Measurements from ENCODE around the gene CCNYL1. TPM values are rescaled to one million over a fixed set of nuclear protein-coding genes. Genes with fewer than 3 reads are reported as not detected.

CCNYL1 gene
- total RNA-seq, 1 experiment from 2014 or later = 21.8 TPM

GRCh38 chr2:207682557-207682956 lies 28.9 kb upstream of the CCNYL1 start:
- Histone ChIP-seq H2AFZ (no peak overlapping the region), H3K4me3 (no peak overlapping the region), H3K9me3 (ENCODE audit: insufficient read depth, low read depth) (no peaks in the 10 kb centered on the region), H3K4me2 (peak overlapping the region; percentile 70), H3K9me2 (ENCODE audit: insufficient read depth) (no peaks in the 10 kb centered on the region), H3K27ac (peak overlapping the region; percentile 92), H3K79me2 (ENCODE audit: low read depth) (no peaks in the 10 kb centered on the region), H3K36me3 (ENCODE audit: low read depth) (no peaks in the 10 kb centered on the region), H3F3A (ENCODE audit: insufficient read depth, low read depth) (peaks cover 30% of the 10 kb centered on the region), H3K27me3 (ENCODE audit: insufficient read depth, low read depth) (no peaks in the 10 kb centered on the region), H4K20me1 (ENCODE audit: insufficient read depth) (no peaks in the 10 kb centered on the region), H3K4me1 (replicated peaks; ENCODE audit: insufficient read depth) (peaks cover 36% of the 10 kb centered on the region)
- ChIA-PET CTCF (no interaction called here), POLR2A (ENCODE audit: unreplicated experiment) (no interaction called here)
- intact Hi-C loops (cut with micrococcal nuclease; ENCODE audit: unreplicated experiment) = no loop called here
- TF ChIP-seq CTCF (conservative IDR thresholded peaks at IDR 0.05) (no peak), EZH2 (IDR thresholded peaks at IDR 0.05; ENCODE audit: low read depth) (no peak)
- no peak for DNase-seq
- BruUV-seq (replicated peaks) = no TSS peak

- Histone ChIP-seq H3K9me3 (ENCODE audit: insufficient read depth, low read depth) (no peaks in the 10 kb centered on the region), H3K36me3 (ENCODE audit: low read depth) (no peaks in the 10 kb centered on the region), H3K4me2 (peak overlapping the region; percentile 70), H3K4me1 (replicated peaks; ENCODE audit: insufficient read depth) (peaks cover 35% of the 10 kb centered on the region), H3K27ac (peak overlapping the region; percentile 92), H2AFZ (no peak overlapping the region), H3K4me3 (peak overlapping the region; percentile 10; the same call in 1 of the 2 replicates), H4K20me1 (ENCODE audit: insufficient read depth) (no peaks in the 10 kb centered on the region), H3K9me2 (ENCODE audit: insufficient read depth) (no peaks in the 10 kb centered on the region), H3K79me2 (ENCODE audit: low read depth) (no peaks in the 10 kb centered on the region), H3K27me3 (ENCODE audit: insufficient read depth, low read depth) (no peaks in the 10 kb centered on the region), H3F3A (ENCODE audit: insufficient read depth, low read depth) (peaks cover 32% of the 10 kb centered on the region)
- CTCF ChIA-PET = no interaction called here
- DNase-seq = no peak
- POLR2A ChIA-PET (ENCODE audit: unreplicated experiment) = interaction anchor here (0.6 to 0.7 kb wide), 2 partner anchors 32 to 284 kb away, joined by 4 to 10 read pairs; no protein-coding TSS in a partner anchor
- intact Hi-C loops (cut with micrococcal nuclease; ENCODE audit: unreplicated experiment) = no loop called here
- no TSS peak for BruUV-seq (replicated peaks)
- TF ChIP-seq CTCF (conservative IDR thresholded peaks at IDR 0.05) (no peak), EZH2 (IDR thresholded peaks at IDR 0.05; ENCODE audit: low read depth) (no peak)
Measured at GRCh38 chr2:207683438-207683837, 28.0 kb upstream of the CCNYL1 start.

- H3K9me2 ChIP-seq (ENCODE audit: insufficient read depth) = no peaks in the 10 kb centered on the region
- H3K4me3 ChIP-seq = peak overlapping the region; percentile 10; the same call in 1 of the 2 replicates
- H3K27me3 ChIP-seq (ENCODE audit: insufficient read depth, low read depth) = no peaks in the 10 kb centered on the region
- H3K4me1 ChIP-seq (replicated peaks; ENCODE audit: insufficient read depth) = peaks cover 35% of the 10 kb centered on the region
- ChIA-PET POLR2A (ENCODE audit: unreplicated experiment) (interaction anchor here (0.5 to 0.7 kb wide), 4 partner anchors 10 to 283 kb away, joined by 3 to 10 read pairs (median 4); no protein-coding TSS in a partner anchor), CTCF (no interaction called here)
- H3K27ac ChIP-seq = peak overlapping the region; percentile 92
- H2AFZ ChIP-seq = no peak overlapping the region
- peak overlapping the region; percentile 70 for H3K4me2 ChIP-seq
- no peaks in the 10 kb centered on the region for H3K9me3 ChIP-seq (ENCODE audit: insufficient read depth, low read depth)
- no peaks in the 10 kb centered on the region for H4K20me1 ChIP-seq (ENCODE audit: insufficient read depth)
- H3K36me3 ChIP-seq (ENCODE audit: low read depth) = no peaks in the 10 kb centered on the region
- TSS peak; percentile 51 for BruUV-seq (replicated peaks)
- DNase-seq = peak; percentile 15 to 96
- TF ChIP-seq CTCF (conservative IDR thresholded peaks at IDR 0.05) (no peak), EZH2 (IDR thresholded peaks at IDR 0.05; ENCODE audit: low read depth) (no peak)
- no peaks in the 10 kb centered on the region for H3K79me2 ChIP-seq (ENCODE audit: low read depth)
- intact Hi-C loops (cut with micrococcal nuclease; ENCODE audit: unreplicated experiment) = loop anchor here (2.0 kb wide), 1 partner anchor 27 kb away; the partner anchor contains the start of gene CCNYL1
- H3F3A ChIP-seq (ENCODE audit: insufficient read depth, low read depth) = peaks cover 34% of the 10 kb centered on the region
Measured at GRCh38 chr2:207683879-207684627, 27.4 kb upstream of the CCNYL1 start.

All from PC-9 (cell line).